Activated CD8-positive, alpha-beta memory T cell treated with anti-CD3 and anti-CD28 coated beads, Interleukin-2, amount 50 U/mL, for 48 hours (primary cell): ENCODE data around the gene TMPRSS15.

Experiments
- DNase-seq: peaks from one replicate; pipeline ENCODE4 v3.0.0-alpha.2; 2020

Gene TMPRSS15

GRCh38 chr21:18235545-18235944 lies 168.0 kb downstream of the TMPRSS15 start:
- no peak for DNase-seq

- no peak for DNase-seq
These were observed 175.4 kb downstream of the TMPRSS15 start for GRCh38 chr21:18228060-18228739.

- no peak for DNase-seq
These were observed 181.2 kb downstream of the TMPRSS15 start for GRCh38 chr21:18222346-18222745.

DNA sequence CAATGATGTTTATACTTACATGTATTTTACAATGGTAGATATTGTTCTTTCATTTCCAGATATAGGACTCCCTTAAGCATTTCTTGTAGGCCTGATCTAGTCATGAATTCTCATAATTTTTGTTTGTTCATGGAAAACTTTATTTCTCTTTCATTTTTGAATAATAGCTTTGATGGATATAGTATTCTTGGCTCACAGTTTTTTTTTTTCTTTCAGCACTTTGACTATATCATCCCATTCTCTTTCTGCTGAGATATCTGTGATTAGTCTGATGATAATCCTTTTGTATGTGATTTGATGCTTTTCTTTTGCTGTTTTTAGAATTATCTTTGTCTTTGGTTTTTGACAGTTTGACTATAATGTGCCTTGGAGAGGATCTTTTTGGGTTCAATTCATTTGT lies 183.1 kb downstream of the TMPRSS15 start:
- DNase-seq = no peak
